ENCODE measurements around the gene PRR16. TPM values are rescaled to one million over a fixed set of nuclear protein-coding genes. Genes with fewer than 3 reads are reported as not detected.

PRR16 gene
- total RNA-seq, 3 donors from 2014 or later, result not detected

DNA sequence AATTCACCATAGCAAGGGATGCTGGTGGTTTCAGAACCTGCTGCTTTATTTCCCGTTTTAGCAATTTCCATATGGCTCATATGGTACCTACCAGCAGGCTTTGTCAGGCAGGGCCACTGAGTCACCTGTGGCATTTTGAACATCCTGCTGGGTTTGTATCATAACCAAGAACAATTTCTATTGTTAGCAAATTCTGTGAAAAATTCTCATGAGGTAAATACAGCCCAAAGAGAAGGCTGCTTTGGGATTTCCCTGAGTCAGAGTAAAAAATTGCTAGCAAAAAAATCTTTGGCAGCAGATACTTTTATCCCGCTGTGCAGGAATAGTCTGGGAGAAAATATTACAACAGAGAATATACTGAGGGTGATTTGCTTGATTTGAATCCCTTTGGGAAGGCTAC, 52.7 kb downstream of the PRR16 start:
- no peak for DNase-seq
- no peaks in the 10 kb centered on the region for H3K36me3 Mint-ChIP-seq (ENCODE audit: insufficient read depth)
- H3K9me3 Mint-ChIP-seq, result peaks cover 10% of the 10 kb centered on the region
- no peaks in the 10 kb centered on the region for H3K4me1 Mint-ChIP-seq (ENCODE audit: low read depth)
- no peak for ATAC-seq
- H3K4me3 Mint-ChIP-seq, result no peak overlapping the region
- H3K27me3 Mint-ChIP-seq (ENCODE audit: low read depth), result no peaks in the 10 kb centered on the region

DNA sequence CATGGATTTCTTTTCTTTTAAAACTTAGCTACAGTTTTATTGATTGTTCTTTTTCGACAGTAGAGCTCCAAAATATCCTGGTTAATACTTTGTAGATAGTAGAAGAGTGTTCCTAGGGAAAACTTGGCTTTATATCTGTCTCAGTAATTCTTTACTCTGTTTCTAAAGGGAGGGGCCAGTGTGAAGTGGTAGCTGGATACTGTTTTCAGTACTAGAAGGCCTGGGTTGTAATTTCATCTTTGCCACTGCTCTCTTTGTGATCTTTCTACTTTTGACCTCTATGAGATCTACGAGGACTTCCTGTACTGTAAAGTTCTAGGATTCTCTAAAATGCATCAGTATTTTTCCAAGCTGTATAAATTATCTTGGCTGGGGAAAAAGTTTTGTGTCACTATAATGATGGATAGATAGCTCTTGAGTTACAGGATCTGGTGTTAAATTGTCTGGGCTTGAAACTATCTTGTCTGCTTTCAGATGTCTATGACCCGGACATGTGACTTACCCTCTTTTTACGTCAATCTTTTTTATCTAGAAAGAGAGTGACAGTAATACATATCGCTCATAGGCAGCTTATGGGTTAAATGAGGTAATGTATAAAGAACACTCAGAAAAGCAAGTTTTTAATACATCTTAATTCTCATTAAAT, 53.6 kb downstream of the PRR16 start:
- no peak for ATAC-seq
- no peak for DNase-seq
- Mint-ChIP-seq H3K4me1 (ENCODE audit: low read depth) (no peaks in the 10 kb centered on the region), H3K9me3 (peaks cover 10% of the 10 kb centered on the region), H3K27me3 (ENCODE audit: low read depth) (no peaks in the 10 kb centered on the region), H3K36me3 (ENCODE audit: insufficient read depth) (no peaks in the 10 kb centered on the region), H3K4me3 (no peak overlapping the region)

DNA sequence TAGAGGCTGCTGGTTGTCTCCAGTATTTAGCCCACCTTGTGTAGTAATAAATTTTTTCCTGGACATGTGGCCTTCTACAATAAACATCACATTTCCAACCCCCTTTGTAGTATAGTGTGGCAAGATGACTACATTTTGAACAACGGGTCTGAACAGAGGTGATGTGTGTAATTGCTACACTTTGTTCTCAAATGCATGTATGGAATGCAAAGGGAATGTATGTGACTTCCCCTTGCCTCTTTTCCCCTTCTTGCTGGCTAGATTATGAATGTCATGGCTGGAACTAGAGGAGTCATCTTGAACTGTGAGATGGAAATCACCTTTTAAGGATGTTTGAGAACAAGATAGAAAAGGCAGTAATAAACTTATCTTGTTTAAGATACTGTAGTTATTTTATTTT, 54.5 kb downstream of the PRR16 start:
- Mint-ChIP-seq H3K27me3 (ENCODE audit: low read depth) (no peaks in the 10 kb centered on the region), H3K9me3 (peaks cover 10% of the 10 kb centered on the region), H3K4me1 (ENCODE audit: low read depth) (no peaks in the 10 kb centered on the region), H3K36me3 (ENCODE audit: insufficient read depth) (no peaks in the 10 kb centered on the region), H3K4me3 (no peak overlapping the region)
- DNase-seq (no peak), ATAC-seq (no peak)

DNA sequence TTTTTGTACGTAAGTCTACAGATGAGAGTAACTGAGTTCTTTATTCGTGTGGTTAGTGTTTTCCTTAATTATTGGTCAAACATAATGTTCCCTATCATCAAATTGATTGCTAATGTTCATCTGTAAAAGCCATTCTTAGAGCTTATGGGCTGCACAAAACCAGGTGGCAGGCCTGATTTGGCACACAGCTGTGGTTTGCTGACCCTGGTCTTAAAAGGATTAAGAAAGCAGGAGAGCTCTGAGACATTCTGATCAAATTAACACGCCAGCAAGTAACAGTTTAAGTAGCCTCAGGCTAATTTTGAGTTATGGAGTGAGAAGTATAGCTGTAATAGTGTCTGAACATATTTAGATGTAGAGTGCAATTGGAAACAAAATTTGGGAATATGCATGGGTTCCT, 63.2 kb downstream of the PRR16 start:
- Mint-ChIP-seq H3K4me3 (no peak overlapping the region), H3K4me1 (ENCODE audit: low read depth) (no peaks in the 10 kb centered on the region), H3K9me3 (peaks cover 3% of the 10 kb centered on the region), H3K27me3 (ENCODE audit: low read depth) (no peaks in the 10 kb centered on the region), H3K36me3 (ENCODE audit: insufficient read depth) (no peaks in the 10 kb centered on the region)
- ATAC-seq (no peak), DNase-seq (no peak)

DNA sequence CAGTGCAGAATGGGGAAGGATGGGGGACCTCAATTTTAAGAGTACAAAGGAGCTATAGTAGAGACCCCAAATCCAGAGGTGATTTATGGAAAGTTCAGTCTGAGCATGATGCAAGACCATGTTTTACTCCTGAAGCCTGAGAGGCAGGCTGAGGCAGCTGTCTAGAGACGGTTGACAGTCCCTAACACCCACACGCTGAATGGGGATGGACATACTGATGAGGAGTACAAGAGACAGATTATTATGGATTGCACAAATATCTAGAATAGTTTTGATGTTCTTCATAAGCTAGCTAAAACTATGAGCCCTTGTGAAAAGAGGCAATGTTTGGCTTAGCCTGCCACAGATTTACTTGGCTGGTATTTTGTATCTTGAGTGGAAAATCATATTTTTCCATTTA, 64.5 kb downstream of the PRR16 start:
- no peaks in the 10 kb centered on the region for H3K27me3 Mint-ChIP-seq (ENCODE audit: low read depth)
- no peaks in the 10 kb centered on the region for H3K36me3 Mint-ChIP-seq (ENCODE audit: insufficient read depth)
- ATAC-seq (no peak), DNase-seq (no peak)
- no peaks in the 10 kb centered on the region for H3K4me1 Mint-ChIP-seq (ENCODE audit: low read depth)
- H3K9me3 Mint-ChIP-seq, result peaks cover 3% of the 10 kb centered on the region
- no peak overlapping the region for H3K4me3 Mint-ChIP-seq

DNA sequence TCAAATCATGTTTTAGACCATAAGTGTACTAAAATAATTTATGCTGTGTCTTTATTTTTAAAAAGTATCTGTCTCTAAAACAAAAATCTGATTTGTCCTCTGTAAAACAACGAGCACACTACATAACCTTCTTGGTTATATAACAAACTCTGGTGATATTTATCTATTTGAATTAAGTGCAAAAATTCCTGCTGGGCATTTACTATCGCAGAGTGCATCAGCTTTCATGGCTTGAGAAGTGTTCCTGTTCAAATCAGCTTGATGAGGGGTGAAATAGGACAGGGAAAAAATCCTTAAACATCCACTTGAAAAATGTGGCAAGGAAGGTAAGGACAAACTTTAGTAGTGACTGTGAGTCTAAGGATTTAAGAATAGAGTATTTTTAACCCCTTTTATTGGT, 65.3 kb downstream of the PRR16 start:
- Mint-ChIP-seq H3K4me3 (no peak overlapping the region), H3K27me3 (ENCODE audit: low read depth) (no peaks in the 10 kb centered on the region), H3K36me3 (ENCODE audit: insufficient read depth) (no peaks in the 10 kb centered on the region), H3K9me3 (peaks cover 3% of the 10 kb centered on the region), H3K4me1 (ENCODE audit: low read depth) (no peaks in the 10 kb centered on the region)
- no peak for DNase-seq
- ATAC-seq, result no peak

DNA sequence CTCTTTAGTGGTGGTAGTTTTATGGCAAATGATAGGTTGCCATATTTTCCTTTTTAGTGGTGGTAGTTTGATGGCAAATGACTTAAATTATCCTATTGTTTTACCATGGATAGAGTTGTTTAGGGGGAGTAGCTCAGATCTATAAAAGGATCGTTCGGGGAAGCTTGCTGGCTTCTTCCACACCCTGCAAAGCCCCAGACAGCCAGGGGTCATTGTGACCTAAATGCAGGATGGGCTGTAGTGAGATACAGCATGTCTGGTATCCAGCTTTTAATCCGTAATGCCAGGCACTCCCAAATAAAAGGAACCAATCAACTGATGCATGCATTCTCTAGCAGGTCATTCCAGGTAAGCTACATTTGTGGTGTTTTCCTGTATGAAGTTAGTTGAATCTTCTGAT, 67.1 kb downstream of the PRR16 start:
- peaks cover 3% of the 10 kb centered on the region for H3K9me3 Mint-ChIP-seq

DNA sequence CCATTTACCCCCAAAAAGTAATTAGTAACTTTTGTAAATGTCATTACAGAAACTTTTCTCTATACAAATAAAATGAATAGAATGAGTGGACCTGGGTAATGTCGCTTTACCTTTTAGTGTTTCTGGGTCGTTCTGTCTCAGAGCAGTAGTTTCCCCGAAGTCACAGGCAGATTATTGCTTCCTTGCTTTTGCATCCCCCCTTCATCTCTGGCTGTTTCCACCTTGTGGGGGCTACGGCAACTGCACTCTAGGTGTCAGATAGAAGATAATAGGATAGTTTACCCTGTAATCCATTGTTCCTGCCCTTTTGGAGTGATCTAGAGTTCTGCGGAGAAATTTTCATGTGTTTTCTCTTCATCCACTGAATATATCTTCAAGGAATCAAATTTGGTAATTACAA, 68.7 kb downstream of the PRR16 start:
- H3K4me1 Mint-ChIP-seq (ENCODE audit: low read depth), result no peaks in the 10 kb centered on the region
- H3K27me3 Mint-ChIP-seq (ENCODE audit: low read depth), result no peaks in the 10 kb centered on the region
- H3K4me3 Mint-ChIP-seq, result no peak overlapping the region
- H3K9me3 Mint-ChIP-seq, result peaks cover 3% of the 10 kb centered on the region
- ATAC-seq, result no peak
- H3K36me3 Mint-ChIP-seq (ENCODE audit: insufficient read depth), result no peaks in the 10 kb centered on the region
- no peak for DNase-seq

More for the DNA sequence above, 67.1 kb downstream of the PRR16 start:
- Mint-ChIP-seq H3K4me3 (no peak overlapping the region), H3K4me1 (ENCODE audit: low read depth) (no peaks in the 10 kb centered on the region), H3K27me3 (ENCODE audit: low read depth) (no peaks in the 10 kb centered on the region), H3K36me3 (ENCODE audit: insufficient read depth) (no peaks in the 10 kb centered on the region)
- ATAC-seq, result no peak
- no peak for DNase-seq

DNA sequence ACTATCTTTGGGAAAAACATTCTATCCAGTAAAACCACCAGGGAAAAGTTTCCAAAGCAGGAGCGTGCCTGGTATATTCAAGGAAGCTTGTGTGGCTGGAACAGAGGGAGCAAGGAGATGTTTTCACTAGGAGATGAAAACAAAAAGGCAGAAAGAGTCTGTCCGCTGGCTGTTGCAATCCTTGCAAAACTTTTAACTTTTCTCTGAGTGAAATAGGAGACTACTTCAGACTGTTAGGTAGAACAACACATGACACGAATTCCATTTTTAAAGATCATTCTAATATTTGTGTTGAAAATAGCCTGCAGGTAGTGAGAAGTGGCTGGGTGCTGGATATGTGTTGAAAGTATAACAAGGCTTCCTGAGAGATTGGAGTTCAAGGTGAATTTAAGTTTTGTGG, 69.5 kb downstream of the PRR16 start:
- Mint-ChIP-seq H3K4me3 (no peak overlapping the region), H3K36me3 (ENCODE audit: insufficient read depth) (no peaks in the 10 kb centered on the region), H3K9me3 (peaks cover 3% of the 10 kb centered on the region), H3K4me1 (ENCODE audit: low read depth) (no peaks in the 10 kb centered on the region), H3K27me3 (ENCODE audit: low read depth) (no peaks in the 10 kb centered on the region)
- ATAC-seq (no peak), DNase-seq (no peak)

DNA sequence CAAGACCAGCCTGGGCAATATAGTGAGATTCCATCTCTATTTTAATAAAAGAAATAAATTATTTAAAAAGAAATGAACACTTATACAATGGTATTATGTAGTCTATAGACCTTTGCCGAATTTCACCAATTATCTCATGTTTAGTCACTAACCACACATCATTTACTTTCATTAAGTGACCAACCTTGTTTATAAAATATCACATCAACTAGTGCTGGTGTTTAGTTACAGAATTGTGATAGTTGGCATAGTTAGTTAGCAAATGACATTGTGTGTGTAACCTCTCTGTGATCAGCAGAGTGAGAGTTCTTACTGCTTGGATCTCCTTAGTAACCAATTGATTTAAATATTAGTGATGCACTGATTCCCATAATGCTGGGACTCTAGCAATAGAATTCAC, 71.8 kb downstream of the PRR16 start:
- Mint-ChIP-seq H3K27me3 (ENCODE audit: low read depth) (no peaks in the 10 kb centered on the region), H3K4me1 (ENCODE audit: low read depth) (no peaks in the 10 kb centered on the region), H3K9me3 (no peaks in the 10 kb centered on the region), H3K36me3 (ENCODE audit: insufficient read depth) (no peaks in the 10 kb centered on the region), H3K4me3 (no peak overlapping the region)
- no peak for DNase-seq
- no peak for ATAC-seq

DNA sequence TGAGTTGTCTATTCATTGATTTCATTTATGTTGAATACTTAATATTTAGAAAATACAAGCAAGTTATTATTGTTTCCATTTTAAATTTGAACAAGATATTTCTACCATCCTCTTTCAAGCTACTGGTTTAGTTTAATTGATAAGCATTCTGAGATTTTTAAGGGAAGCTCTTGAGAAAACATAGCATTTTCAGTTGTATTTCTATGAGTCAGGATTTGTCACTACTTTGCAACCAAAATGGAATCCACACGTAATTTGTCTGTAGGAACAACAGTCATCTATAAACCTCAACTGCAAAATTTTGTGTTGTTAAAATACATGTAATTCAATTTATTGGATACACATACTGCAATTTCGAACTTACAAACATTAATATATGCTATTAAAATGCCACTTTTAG, 74.0 kb downstream of the PRR16 start:
- no peak for DNase-seq
- no peaks in the 10 kb centered on the region for H3K36me3 Mint-ChIP-seq (ENCODE audit: insufficient read depth)
- no peaks in the 10 kb centered on the region for H3K9me3 Mint-ChIP-seq
- H3K4me3 Mint-ChIP-seq, result no peak overlapping the region
- no peak for ATAC-seq
- H3K27me3 Mint-ChIP-seq (ENCODE audit: low read depth), result no peaks in the 10 kb centered on the region
- H3K4me1 Mint-ChIP-seq (ENCODE audit: low read depth), result no peaks in the 10 kb centered on the region

DNA sequence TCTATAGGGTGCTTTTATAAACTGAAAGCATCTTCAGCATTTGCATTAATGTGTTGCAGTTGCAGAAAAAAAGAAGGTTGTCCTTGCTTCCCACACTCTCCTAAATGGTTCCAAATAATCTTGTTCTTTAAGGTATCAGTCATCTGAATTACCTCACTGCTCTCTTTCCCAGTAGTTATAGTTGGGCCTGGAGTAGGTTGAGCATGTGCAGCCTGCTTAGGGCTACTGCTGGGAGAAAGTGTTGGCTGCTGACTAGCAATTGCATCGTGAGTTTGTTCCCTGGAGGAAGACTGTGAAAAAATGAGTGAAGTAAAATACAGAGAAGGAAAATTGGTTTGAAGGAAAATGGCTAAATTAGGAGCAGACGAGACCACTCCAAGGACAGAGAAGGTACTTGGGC, 74.5 kb downstream of the PRR16 start:
- Mint-ChIP-seq H3K4me3 (no peak overlapping the region), H3K9me3 (no peaks in the 10 kb centered on the region), H3K36me3 (ENCODE audit: insufficient read depth) (no peaks in the 10 kb centered on the region), H3K27me3 (ENCODE audit: low read depth) (no peaks in the 10 kb centered on the region), H3K4me1 (ENCODE audit: low read depth) (no peaks in the 10 kb centered on the region)
- DNase-seq (no peak), ATAC-seq (no peak)

DNA sequence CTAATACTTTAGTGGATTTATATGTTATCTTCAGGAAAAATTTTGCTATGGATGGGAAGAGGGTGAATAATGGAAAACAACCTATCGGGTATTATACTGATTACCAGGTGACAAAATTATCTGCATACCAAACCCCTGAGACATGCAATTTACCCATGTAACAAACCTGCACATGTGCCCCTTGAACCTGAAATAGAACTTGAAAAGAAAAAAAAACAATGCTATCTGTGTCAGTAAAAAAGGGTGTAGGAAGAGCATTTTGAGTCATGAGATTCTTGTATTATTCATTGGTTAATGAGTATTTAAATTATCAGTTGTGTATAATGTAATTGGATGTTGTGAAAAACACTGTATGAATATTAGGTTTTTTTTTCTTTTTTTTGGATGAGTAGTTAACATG, 75.4 kb downstream of the PRR16 start:
- H3K27me3 Mint-ChIP-seq (ENCODE audit: low read depth), result no peaks in the 10 kb centered on the region
- DNase-seq (no peak), ATAC-seq (no peak)
- H3K9me3 Mint-ChIP-seq, result no peaks in the 10 kb centered on the region
- H3K36me3 Mint-ChIP-seq (ENCODE audit: insufficient read depth), result no peaks in the 10 kb centered on the region
- H3K4me3 Mint-ChIP-seq, result no peak overlapping the region
- H3K4me1 Mint-ChIP-seq (ENCODE audit: low read depth), result no peaks in the 10 kb centered on the region

DNA sequence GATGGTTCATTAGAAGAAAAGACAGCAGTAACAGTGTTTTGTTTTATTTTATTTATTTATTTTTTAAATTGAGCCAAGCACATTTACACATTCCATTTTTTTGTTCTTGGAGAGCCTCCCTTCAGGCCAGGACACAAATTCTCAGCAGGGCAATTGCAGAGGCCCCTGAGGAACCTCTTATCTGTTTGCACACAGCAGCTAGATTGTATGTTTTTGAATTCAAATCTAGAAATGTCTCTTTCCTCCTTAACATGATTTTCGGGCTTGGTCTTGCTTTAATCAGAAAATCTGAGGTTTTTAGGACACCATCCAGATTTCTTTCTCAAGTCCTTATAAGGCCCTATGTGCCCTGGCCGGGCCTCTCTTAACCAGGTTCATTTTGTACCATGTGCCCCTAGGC, 76.0 kb downstream of the PRR16 start:
- ATAC-seq, result no peak
- Mint-ChIP-seq H3K36me3 (ENCODE audit: insufficient read depth) (no peaks in the 10 kb centered on the region), H3K4me1 (ENCODE audit: low read depth) (no peaks in the 10 kb centered on the region)

DNA sequence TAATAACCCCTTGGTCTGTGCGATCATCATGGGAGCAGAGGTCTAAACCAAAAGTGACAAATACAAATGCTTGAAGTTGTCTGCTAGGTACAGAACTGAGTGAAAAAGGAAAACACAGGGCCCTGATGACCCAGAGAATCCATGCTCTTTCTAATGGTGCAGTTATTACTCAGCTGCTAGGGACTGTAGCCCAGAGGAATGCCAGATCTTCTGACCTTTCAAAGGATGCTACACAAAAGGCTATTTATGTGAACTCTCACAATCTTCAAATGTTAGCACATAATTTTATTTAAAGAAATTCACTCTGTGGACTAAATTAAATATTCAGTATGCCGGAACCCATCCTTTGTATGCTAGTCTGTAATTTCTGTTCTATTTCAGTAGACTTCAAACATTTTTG, 79.9 kb downstream of the PRR16 start:
- no peaks in the 10 kb centered on the region for H3K36me3 Mint-ChIP-seq (ENCODE audit: insufficient read depth)
- DNase-seq, result no peak
- no peaks in the 10 kb centered on the region for H3K27me3 Mint-ChIP-seq (ENCODE audit: low read depth)
- no peak overlapping the region for H3K4me3 Mint-ChIP-seq
- H3K4me1 Mint-ChIP-seq (ENCODE audit: low read depth), result no peaks in the 10 kb centered on the region
- no peaks in the 10 kb centered on the region for H3K9me3 Mint-ChIP-seq
- no peak for ATAC-seq

More for the DNA sequence above, 76.0 kb downstream of the PRR16 start:
- Mint-ChIP-seq H3K27me3 (ENCODE audit: low read depth) (no peaks in the 10 kb centered on the region), H3K9me3 (no peaks in the 10 kb centered on the region), H3K4me3 (no peak overlapping the region)
- no peak for DNase-seq

DNA sequence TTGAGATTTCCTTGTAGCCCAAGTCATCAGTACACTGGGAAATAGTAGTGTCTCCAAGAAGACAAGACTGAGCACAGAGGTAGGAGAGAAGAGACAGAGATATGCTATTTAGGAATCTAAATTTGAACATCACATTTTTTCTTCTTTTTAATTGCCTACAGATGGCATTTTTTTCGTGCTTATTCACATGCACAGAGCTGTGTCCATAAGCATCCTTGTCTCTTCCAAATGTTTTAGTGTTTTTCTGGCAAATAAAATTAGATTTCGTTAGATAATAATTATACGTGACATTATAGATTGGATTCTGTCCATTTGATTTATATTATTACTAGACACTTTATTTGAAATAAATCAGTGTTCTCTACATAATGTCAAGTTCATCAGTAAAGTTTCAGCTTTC, 80.9 kb downstream of the PRR16 start:
- Mint-ChIP-seq H3K27me3 (ENCODE audit: low read depth) (no peaks in the 10 kb centered on the region), H3K36me3 (ENCODE audit: insufficient read depth) (no peaks in the 10 kb centered on the region), H3K4me1 (ENCODE audit: low read depth) (no peaks in the 10 kb centered on the region), H3K4me3 (no peak overlapping the region), H3K9me3 (no peaks in the 10 kb centered on the region)
- ATAC-seq (no peak), DNase-seq (no peak)

Measured in activated T-cell treated with anti-CD3 and anti-CD28 coated beads, Interleukin-2, amount 50 U/mL, for 4 hours (primary cell).